H1 (cell line): ENCODE data around the gene SLC6A2. TPM values are rescaled to one million over a fixed set of nuclear protein-coding genes. Genes with fewer than 3 reads are reported as not detected.

ENCODE experiments used
- CTCF ChIP-seq, 3 experiments: IDR thresholded peaks; 1 replicate in 2 of 3; 2 replicates in 1 of 3; pipeline versions ENCODE4 v1.5.1 to v1.6.1; 2011; ENCODE audit warnings: low read length in 3 of 3, mild to moderate bottlenecking in 3 of 3, inconsistent platforms in 2 of 3, low read depth in 1 of 3, moderate library complexity in 1 of 3; ENCODE audit not compliant: insufficient read depth in 1 of 3; ENCODE audit errors: control extremely low read depth in 1 of 3
- EZH2 ChIP-seq: fragments of 200-600 bp; sonication (generic); IDR thresholded peaks from 2 replicates; pipeline ENCODE4 v1.7.1; 2012; ENCODE audit warnings: low read depth, mild to moderate bottlenecking, moderate library complexity, low read length, inconsistent platforms; ENCODE audit not compliant: severe bottlenecking
- RXRA ChIP-seq: IDR thresholded peaks from 2 replicates; pipeline ENCODE4 v1.6.1; 2011; ENCODE audit warnings: low read depth, mild to moderate bottlenecking, low read length, moderate library complexity; ENCODE audit not compliant: insufficient read depth
- SP1 ChIP-seq: IDR thresholded peaks from 2 replicates; pipeline ENCODE4 v1.6.1; 2011; ENCODE audit warnings: low read depth, low read length
- polyA plus RNA-seq, 7 experiments: library from polyadenylated mRNA; depleted of rRNA in 3 of 7; stranded (reverse) in 5 of 7; unstranded in 2 of 7; fragments of >200 nt in 5 of 7; fragments of 200-250 nt in 2 of 7; gene quantifications; 1 replicate in 5 of 7; 2 replicates in 1 of 7; 4 replicates in 1 of 7; pipeline versions ENCODE4 v1.2.1 to v1.2.3, GENCODE V29; 2011 to 2013; ENCODE audit warnings: missing spikeins in 2 of 7, mixed read lengths in 2 of 7
- total RNA-seq: library from RNA; stranded (reverse); fragmentation: NEBNext Ultra II Directional; extraction: Animal tissue kit (Norgen Biotek cat#: 25700); gene quantifications from 2 replicates; pipeline ENCODE4 v1.2.1, GENCODE V29; 2021

The SLC6A2 gene
- total and polyA plus RNA-seq, 2 of the 8 experiments (the other 6 are each of a cell fraction or from before 2014, with no cell fraction given), result 0.35 TPM; not detected in 1

- TF ChIP-seq RXRA (no peak), CTCF (IDR thresholded peaks at IDR 0.05; ENCODE audit: control extremely low read depth in 1 of 3, insufficient read depth in 1 of 3, low read depth in 1 of 3, low read length in 3 of 3) (no peak), EZH2 (no peak), SP1 (no peak)
- TF ChIP-seq, all 59 proteins: peak for 0
Observed at GRCh38 chr16:55734665-55735064, 78.9 kb downstream of the SLC6A2 start (continued).
